ENCODE measurements around the gene CDK14. TPM values are rescaled to one million over a fixed set of nuclear protein-coding genes. Genes with fewer than 3 reads are reported as not detected.

Gene CDK14
- total RNA-seq, 1 donor, result 41.0 TPM

GRCh38 chr7:90774706-90775105 is 178.6 kb downstream of the CDK14 start:
- no peak for TF ChIP-seq CTCF (IDR thresholded peaks at IDR 0.05; ENCODE audit: insufficient read depth, low read depth, low read length)
- no peak for DNase-seq (ENCODE audit: low read depth)
- H3K4me3 ChIP-seq (ENCODE audit: low read depth, low read length), result no peak overlapping the region

DNA sequence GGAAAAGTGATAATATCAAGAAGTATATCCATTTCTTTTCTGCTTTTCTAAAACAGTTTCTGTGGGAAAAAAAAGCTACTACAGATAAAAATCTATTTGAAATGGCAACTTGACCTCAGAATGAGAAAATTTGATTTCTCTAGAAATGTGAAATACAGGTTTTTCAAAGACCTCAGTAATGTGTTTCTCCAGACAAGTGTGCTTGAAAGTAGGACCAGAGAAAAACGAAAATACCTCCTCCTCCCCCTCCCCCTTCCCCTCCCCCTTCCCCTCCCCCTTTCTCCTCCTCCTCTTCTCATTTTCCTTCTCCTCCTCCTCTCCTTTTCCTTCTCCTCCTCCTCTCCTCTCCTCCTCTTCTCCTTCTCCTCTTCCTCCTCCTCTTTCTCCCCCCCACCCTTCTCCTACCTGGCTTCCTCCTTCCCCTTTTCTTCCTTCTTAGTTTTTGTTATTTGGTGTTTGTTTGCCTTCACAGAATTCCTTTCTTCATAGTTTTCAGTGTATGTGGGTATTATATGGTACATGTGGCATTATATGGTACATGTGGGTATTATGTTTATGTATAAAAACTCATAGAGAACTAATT is 179.4 kb downstream of the CDK14 start:
- no peak for DNase-seq (ENCODE audit: low read depth)
- TF ChIP-seq CTCF (IDR thresholded peaks at IDR 0.05; ENCODE audit: insufficient read depth, low read depth, low read length), result no peak

DNA sequence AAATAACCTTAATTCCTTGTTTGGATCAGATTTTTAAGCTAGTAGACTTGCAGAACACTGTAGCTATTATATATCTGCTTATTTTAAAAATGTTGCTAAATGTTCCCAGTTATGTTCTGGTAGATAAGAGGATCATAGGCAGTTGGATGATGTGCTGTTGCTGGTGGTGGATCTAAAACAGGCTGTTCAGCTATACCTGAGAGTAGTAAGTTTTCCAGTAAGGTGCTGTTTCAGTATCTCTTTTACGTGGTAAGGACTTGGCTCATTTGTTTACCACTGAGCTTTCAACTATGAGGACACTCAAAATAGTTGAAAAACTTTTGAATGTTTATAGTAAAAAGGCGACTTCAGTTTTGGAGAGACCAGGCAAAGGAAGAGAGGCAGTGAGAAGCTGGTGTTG is 180.9 kb downstream of the CDK14 start:
- no peak overlapping the region for H3K4me3 ChIP-seq (ENCODE audit: low read depth, low read length)
- DNase-seq (ENCODE audit: low read depth), result no peak
- TF ChIP-seq CTCF (IDR thresholded peaks at IDR 0.05; ENCODE audit: insufficient read depth, low read depth, low read length), result no peak

More for the DNA sequence above, 179.4 kb downstream of the CDK14 start:
- no peak overlapping the region for H3K4me3 ChIP-seq (ENCODE audit: low read depth, low read length)

DNA sequence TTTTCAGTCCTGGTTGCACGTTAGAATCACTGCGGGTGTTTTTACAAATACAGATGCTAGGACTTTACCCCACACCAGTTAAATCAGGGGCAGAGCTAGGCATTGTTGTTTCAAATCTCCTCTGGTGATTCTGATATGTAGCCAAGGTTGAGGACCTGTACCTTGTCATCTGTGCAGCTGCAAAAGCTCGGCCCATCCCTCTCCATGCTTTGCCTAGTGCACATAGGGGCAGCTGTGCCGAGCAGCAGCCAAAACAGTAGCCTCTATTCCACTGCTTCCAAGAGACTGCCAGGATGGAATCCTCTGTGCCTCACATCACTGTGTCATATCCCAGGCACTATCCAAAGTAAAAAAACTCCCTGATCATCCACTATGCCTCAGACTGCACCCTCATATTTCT is 181.3 kb downstream of the CDK14 start:
- no peak for TF ChIP-seq CTCF (IDR thresholded peaks at IDR 0.05; ENCODE audit: insufficient read depth, low read depth, low read length)

DNA sequence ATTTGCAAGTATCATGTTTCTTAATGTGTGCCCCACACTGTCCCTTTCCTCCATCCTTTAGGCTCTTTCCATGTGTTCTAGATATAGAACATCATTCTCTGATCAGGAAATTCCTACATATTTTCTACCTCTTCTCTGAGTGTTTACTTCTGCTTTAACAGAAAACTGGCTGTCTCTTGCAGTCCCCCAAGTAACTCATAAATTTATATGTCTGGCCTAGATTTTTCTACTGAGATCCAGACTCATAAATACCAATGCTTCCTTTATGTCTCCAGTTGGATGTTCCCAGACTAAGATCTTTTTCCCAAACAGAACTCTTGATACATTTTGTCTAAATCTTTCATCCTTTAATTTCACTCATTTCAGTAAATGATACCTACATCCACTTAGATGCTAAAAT is 181.8 kb downstream of the CDK14 start:
- no peak for DNase-seq (ENCODE audit: low read depth)
- no peak overlapping the region for H3K4me3 ChIP-seq (ENCODE audit: low read depth, low read length)
- TF ChIP-seq CTCF (IDR thresholded peaks at IDR 0.05; ENCODE audit: insufficient read depth, low read depth, low read length), result no peak

More for the DNA sequence above, 181.3 kb downstream of the CDK14 start:
- no peak overlapping the region for H3K4me3 ChIP-seq (ENCODE audit: low read depth, low read length)
- no peak for DNase-seq (ENCODE audit: low read depth)

- TF ChIP-seq CTCF (IDR thresholded peaks at IDR 0.05; ENCODE audit: insufficient read depth, low read depth, low read length), result no peak
- DNase-seq (ENCODE audit: low read depth), result no peak
- no peak overlapping the region for H3K4me3 ChIP-seq (ENCODE audit: low read depth, low read length)
Measured at GRCh38 chr7:90788052-90788451, 191.9 kb downstream of the CDK14 start.

- no peak for TF ChIP-seq CTCF (IDR thresholded peaks at IDR 0.05; ENCODE audit: insufficient read depth, low read depth, low read length)
- H3K4me3 ChIP-seq (ENCODE audit: low read depth, low read length), result no peak overlapping the region
- DNase-seq (ENCODE audit: low read depth), result no peak
Measured at GRCh38 chr7:90789736-90790306, 193.7 kb downstream of the CDK14 start.
